GM15510 (cell line): Measurements from ENCODE around the gene SLIT3.

Experiments
- POLR2A ChIP-seq: IDR thresholded peaks from 3 replicates; pipeline ENCODE4 v1.6.1; 2011; ENCODE audit warnings: borderline replicate concordance; ENCODE audit not compliant: insufficient read length; ENCODE audit errors: extremely low read depth

SLIT3 gene

DNA sequence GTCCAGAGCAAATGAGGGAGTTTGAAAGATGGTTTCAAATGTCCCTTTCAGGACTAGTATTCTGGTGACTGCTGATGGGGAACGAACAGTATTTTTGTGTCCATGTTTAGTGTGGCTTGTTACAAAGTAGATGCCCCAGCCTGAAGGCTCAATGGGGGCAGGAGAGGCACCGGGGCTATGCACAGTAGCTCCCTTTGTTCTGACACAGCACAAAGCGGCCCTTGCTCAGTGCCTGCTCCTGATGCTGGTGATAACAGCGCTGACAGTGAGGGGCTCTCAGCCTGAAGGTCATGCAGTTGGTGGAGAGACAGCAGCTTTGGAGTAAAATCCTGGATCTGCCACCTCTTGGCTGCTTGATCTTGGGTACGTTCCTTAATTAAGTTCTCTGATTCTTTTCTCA lies 188.9 kb downstream of the SLIT3 start:
- no peak for TF ChIP-seq POLR2A

DNA sequence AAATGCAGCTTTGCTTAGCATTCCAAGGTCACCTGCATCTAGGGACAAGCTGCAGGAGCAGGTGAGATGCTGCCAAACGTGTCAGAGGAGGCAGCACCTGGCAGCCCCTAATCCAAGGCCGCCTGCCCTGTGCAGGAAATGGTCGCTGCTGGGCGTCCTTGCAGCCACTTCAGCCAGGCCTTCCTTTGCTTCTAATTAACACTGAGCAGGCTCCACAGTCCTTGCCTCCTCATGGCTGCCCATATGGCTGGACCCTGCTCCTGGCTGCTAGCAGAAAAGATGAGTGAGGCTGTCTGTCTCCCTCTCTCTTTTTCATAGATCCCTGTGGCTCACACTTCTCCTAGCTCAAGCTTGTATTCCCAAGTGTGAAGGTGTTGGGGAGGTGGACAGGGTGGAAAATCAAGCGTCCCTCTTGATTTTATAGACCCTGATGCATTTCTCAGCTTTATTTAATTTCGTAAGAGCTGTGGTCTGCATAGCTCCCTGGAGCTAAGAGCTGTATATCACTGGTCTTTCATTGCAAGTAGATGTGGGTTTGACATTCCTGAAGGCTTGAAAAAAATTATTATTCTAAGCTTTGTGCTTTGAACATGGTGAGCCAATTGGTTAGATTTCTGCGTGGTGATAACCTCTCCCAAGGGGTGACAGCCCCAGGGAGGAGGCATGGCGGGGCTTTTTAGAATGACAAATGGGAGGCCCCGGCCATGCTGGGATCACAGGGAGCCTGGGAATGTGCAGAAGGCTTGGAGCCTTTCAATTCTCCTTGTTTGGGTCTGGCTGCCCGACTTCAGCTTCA lies 193.8 kb downstream of the SLIT3 start:
- no peak for TF ChIP-seq POLR2A

DNA sequence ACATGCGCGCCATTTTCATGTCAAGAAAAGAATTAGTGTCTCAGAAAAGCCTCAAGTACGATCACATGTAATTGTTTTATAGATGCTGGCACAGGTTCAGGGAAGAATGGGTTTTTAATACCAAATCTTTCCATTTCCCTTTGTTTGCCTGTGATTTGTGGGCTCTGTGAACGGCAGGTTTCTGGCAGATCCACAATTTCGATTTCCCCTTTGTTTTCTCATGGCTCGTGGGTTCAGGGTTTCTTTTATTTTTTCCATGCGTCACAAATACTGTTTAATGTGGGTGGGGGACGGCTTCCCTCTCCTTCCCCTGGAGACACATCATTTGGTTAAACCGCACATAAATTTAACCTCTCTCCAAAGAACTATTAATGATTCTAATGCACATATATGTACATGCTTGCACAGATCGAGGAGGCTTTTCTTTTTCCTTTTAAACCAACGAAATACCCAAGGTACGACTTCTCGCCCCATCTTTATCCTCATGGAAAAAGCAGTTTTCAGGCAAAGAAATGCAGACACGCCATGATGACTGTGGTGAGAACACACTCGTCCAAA lies 195.9 kb downstream of the SLIT3 start:
- no peak for TF ChIP-seq POLR2A

DNA sequence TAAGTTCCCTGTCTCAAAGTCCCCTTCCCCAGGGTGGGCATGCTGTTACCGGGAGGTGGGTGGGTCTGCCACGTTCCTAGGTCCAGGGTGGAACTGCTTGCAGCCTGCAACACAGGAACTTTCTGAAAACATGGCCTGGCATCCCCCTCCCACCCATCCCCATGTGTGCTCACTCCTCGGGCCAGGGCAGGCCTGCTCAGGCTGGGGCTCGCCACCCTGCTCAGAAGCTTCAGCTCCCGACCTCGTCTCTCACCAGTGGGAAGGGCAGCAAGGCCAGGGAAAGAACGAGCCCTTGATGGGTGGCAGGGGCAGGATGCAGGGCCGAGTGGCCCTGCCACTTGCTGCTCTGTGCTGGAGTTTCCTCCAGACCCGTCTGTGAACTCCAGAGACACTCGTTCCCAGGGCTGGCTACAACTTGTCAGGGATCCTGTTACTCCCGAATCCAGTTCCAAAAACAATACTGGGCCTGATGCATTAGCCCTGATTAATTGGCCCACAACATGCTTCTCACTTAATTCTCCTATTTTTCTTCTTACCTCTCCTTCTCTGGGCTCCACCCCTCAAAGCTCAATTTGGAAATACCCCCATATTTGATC lies 197.3 kb downstream of the SLIT3 start:
- TF ChIP-seq POLR2A, result no peak

DNA sequence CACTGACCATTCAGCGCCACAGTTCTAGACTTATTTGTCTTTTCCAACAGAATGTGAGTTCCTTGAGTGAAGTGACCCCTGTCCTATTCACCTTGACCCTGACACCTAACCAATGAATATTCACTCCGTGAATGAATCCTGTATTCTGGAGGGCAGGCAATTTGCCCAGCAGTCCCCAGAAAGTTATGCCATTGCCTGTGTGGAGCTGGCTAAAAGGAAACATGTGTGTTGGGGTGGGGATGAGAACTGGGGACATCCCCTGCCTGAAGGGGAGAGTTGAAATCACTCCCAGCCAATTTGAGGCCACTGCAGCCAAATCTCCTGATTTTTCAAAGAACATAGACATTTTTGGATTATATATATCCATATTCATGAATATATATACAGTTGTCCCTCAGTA lies 199.0 kb downstream of the SLIT3 start:
- no peak for TF ChIP-seq POLR2A

DNA sequence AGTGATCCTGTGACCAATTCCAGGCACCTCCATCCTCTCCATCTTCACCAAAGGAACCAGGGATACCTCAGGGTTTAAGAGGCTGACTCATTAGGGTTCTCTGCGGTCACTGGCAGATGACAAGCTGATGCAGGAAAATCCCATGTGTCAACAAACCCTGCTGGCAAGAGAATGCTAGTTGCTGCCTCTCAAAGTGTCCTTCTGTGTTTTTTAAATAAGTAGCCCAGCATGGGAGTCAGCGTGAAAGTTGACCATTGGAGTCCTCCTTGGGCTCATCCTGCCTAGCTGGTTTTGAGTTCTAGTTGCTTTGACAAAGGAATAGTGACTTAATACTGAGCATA lies 200.2 kb downstream of the SLIT3 start:
- no peak for TF ChIP-seq POLR2A

DNA sequence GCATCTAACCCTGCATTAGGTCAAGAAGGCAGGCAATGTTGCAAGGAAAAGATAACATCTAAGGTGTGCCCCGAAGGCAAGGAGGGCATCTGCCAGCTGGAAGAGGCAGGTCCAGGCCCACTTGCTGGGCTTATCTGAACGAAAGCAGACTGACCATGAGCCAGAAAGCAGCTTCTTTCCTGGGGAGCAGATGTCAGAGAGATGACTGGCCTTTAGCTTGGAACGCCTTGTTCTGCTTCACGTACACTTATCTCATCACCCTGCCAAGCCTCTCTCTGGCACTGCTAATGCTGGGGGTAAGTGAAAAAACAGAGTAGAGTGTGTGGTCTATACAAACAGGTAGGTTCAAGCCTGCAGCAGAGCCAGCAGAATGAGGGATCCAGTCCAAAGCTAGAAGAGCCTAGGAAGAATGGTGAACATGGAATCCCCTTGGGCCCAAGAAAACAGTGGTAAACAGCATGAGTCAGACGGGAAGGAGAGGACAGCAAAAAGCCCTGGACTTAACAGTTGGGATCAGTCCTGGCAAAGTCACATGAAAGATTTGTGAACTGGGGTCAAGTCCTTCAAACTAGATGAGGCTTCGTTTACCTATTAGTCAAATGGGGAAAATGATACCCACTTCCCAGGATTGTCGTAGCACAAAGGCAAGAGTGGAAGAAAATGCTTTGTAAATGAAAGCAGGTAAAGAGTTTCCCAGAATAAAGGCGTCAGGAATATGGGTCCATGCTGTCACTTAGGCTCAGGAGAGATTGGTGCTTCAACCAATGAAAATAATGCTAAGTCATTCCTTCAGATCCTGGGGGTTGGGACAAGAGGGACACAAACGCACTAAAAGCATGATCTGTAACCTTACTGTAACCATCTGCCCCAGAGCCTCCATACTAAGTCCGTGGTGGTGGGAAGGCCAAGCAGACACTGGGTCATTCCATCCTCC lies 200.9 kb downstream of the SLIT3 start:
- TF ChIP-seq POLR2A, result no peak

DNA sequence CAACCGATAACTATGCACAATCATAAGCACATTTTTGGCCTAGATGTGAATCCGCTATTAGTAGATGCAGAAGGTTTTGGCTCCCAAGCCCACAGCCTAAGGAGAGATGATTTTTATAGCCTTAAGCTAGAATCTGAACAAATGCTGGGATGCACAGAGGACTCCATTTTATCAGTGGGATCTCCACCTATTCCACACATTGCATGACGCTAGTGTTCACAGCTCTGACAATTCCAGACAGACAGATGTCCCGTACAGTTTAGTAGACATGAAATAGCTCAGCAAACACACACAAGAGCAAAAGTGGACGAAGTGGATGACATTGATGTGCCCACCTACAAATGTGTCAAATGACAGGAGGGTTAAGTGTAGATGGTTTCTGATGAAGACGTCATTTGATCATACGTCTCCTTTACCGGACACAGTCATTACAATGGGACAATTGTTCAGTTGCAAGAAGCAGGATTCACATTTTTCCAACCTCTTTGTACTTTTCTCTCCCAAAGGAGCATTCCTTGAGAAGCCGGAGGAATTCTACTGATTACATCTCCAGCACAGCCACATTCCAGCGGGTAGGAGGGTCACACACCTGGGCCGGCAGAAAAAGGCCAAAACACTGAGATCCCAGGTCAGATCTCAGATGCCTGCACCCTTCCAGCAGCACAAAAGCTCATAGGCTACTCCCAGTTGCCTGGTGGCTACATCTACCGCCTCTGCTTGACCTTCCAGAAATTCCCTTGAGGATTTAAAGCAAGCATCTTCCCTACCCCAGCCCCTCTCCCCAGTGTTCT lies 202.4 kb downstream of the SLIT3 start:
- TF ChIP-seq POLR2A, result no peak

DNA sequence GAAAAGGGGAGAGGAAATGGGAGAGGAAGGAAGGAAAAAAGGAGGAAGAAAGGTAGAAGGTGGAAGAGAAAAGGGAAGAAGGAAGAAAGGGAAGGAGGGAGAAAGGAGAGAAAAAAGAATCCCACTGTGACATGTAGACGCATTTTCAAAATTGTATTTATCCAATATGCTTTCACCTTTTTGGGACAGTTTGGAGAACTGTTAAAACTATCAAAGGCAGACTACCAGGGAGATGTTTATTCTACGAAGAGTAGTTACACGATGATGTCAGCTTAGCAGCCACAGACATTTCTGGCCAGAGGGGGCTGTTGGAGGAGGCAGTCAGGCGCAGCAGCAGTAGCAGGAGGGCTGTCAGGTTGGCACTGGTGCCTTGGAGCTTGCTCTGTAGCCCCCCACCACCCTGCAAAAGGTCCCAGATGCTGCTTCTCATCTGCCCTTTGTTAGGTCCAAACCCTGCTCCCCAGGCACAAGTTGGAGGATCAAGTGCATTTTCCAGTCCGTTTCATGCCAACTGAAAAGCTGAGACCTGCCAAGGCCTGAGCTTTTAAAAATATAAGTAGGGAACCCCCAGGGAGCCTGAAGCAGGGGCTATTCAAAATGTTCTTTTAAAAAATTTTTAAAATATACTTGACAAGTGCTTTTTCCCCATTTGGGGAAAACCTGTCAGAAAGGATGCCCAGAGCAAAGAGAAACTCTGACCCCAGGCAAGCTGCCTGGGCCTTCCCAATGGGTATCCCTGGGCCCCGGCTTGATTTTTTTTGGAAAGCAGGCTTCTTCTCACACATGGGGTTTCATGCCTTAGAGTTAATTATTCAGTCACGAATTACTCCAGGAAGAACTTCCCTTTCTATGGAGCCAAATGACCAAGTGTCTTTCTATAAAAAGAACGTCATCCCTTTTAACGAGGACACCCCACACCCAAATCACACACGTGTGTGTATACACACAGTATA lies 203.3 kb downstream of the SLIT3 start:
- no peak for TF ChIP-seq POLR2A

DNA sequence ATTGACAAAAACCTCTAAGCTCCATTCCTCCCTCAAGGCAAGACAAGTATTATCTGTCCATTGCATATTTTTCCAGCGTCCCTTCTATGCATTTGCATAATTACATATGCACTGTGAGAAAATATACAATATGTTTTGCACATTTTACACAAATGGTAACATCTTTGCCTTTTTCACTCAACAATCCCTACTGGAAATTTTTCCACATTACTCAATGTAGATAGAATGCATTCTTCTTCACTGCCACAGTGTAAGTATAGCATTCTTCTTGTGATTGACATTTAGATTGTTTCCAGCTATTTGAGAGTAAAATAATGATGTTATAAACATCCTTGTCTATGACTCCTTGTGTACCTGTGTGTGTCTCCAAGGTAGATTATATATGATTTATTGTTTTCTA lies 205.0 kb downstream of the SLIT3 start:
- TF ChIP-seq POLR2A, result no peak

DNA sequence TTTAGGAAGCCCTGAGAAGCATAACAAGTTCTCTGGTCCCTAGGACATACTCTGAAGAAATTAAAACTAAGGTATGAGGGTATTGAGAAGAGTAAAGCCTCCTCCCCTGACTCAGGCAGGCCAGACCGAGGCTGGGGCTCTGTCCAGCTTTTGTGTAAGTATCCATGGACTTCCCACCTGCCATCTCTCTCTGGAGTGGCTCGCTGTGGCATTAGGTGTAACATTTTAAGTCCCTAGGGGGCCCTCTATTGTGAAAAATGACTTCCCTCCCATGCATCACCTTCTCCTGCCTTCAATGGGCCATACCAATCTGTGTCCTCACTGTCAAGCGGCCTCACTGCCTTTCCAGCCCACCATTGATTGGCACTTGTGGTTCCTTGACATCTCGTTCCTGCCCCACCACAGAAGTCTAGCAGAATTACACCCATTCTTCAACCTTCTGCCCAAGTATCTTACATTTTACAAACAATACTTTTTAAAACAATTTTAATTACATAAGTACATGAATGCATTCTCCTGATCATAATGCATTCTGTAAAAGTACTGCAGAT lies 205.5 kb downstream of the SLIT3 start:
- TF ChIP-seq POLR2A, result no peak

DNA sequence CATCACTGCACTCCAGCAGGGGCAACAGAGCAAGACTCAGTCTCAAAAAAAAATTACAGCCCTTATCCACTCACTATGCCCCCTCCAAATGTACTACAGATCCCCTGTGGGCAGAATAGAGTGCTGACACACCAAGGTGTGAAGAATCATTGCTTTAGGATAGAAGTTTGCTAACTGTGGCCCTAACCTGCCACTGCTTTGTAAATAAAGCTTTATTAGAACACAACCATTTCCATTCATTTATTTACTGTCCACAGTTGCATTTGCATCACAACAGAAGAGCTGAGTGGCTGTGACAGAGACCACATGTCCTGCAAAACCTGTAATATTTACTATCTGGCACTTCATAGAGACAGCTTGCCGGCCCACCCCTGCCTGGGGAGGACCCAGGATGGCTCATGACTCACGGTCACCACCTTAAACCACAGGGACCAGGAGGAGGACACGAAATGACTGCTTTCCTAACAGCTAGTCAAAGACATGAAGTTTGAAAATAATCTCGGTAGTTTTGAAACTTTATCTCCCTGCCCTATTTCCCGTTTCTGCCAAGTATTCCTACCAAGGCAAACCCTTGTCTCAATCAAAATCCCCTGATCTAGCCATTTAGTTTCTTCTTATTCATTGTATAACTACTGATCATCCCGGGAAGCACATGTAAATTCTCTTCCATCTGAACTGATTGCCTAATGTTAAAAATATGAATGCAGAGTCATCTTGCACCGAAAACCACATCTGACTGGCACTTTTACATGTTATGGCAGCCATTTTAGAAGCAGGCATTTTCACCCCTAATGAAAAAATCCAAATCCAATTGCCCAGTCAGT lies 206.1 kb downstream of the SLIT3 start:
- TF ChIP-seq POLR2A, result no peak

DNA sequence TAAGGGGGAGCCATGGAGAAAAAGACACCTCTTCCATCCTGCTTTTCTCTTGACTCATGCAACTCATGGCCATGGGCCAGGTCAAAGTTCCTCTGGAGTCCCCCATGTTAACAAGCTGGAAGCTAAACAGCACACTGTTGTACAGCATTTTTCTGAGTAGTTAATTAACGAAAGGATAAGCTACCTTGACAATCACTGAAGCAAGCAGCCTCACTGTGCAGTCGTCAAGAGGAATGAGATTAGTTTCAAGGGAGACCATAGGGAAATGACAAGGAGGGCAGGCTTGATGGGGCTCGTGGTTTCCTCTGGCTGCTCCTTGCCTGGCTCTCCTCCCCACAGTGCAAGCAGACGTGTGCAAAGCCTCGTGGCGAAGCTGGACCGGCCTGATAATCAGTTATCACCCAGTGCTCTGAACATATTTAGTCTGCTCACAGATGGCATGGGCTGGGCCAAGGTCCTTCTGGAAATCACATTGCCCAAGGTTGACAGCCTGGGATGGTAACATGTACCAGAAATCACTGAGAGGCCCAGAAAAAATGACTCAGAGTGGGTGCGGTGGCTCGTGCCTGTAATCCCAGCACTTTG lies 209.5 kb downstream of the SLIT3 start:
- TF ChIP-seq POLR2A, result no peak

DNA sequence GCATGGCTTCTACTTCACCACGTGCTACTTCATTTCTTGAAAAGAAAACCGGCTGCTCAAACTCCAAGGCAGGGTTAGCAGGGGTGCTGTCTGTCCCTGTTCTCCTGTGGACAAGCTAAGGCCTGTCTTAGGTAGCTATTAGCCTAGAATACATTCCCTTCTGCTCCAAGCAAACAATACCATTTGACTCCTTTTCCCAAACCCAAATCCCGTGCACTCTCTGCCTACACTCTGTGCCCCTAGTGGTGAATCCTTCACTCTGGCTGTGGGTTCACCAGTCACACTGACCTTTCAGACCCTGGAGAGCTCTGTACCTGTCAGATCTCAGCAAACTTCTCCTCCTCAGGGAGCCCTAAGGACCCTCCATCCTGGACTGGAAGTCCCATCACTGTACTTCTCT lies 211.6 kb downstream of the SLIT3 start:
- TF ChIP-seq POLR2A, result no peak
